Erythroblast (primary cell): ENCODE measurements around the gene INIP.

Source experiments
- GATA1 ChIP-seq: IDR thresholded peaks from 2 replicates; pipeline ENCODE4 v1.6.1; 2011; ENCODE audit warnings: low read depth, mild to moderate bottlenecking, control low read depth, low read length, moderate library complexity
- POLR2A ChIP-seq: IDR thresholded peaks from 2 replicates; pipeline ENCODE4 v1.6.1; 2011; ENCODE audit warnings: mild to moderate bottlenecking, low read length

GRCh38 chr9:112655668-112656067 is 62.2 kb downstream of the INIP start:
- no peak for TF ChIP-seq POLR2A
- no peak for TF ChIP-seq GATA1
